ENCODE results near the gene DYNLL2.
"Not testable (repeated sequence)": the region's sequence is repeated elsewhere in the genome, so short reads cannot be mapped to it uniquely, and the experiment has no call there.

The DYNLL2 gene

DNA sequence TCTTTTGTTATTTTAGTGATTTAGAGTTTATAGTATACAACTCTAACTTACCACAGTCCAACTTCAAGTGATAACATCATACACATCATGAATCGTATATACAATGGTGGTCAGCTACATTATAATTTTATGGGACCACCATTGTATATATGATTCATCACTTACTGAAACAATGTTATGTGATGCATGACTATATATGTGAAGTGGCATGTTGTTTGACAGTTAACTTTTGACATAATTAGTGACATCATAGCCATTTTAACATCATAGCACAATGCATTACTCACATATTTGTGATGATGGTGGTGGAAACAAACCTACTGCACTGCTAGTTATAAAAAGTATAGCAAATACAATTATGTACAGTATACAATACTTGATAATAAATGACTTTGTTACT is 21.9 kb downstream of the DYNLL2 start:
- DNase-seq (ENCODE audit: low spot score) = no peak

DNA sequence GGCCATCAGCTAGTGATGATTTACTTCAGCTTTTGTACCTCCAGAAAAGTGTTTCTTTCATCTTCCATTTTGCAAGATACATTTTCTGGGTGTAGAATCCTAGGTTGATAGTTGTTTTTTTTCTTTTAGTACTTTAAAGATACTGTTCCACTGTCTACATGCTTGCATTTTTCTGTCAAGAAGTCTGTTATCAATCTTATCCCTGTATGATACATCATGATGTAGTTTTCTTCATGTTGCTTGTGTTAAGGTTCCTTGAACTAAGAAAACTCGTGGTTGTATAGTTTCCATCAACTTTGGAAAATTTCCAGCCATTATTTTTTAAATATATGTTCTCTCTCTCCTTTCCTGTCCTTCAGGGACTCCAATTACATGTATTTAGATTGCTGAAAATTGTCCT is 24.1 kb downstream of the DYNLL2 start:
- no peak for DNase-seq (ENCODE audit: low spot score)

DNA sequence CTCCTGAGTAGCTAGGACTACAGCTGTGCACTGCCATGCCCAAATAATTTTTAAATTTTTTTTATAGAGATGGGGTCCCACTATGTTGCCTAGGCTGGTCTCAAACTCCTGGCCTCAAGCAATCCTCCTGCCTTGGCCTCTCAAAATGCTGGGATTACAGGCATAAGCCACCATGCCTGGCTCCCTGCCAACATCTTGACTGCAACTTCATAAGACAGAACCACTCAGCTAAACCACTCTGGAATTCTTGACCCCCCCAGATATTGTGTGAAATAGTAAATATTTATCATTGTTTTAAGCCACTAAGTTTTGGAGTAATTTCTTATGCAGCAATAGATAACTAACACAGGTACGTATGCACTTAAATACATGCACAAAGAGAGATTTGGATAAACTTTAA is 26.0 kb downstream of the DYNLL2 start:
- no peak for DNase-seq (ENCODE audit: low spot score)

DNA sequence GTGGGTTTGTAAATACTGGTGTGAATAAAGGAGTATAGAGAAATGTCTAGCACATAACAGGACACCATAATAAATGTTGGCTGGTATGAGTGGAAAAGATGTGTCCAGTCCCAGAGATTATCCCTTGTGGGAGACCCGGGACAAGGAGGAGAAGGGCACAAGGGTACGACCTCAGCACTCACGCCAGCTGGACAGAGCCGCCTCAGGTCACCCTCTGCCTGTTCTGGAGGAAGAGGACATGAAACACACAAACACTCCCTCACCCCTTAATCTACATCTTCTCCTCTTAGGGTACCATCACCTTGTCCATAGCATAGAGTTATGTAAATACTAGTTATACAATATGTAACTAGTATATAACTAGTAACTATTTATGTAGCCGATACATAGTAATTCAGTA is 26.8 kb downstream of the DYNLL2 start:
- no peak for DNase-seq (ENCODE audit: low spot score)

DNA sequence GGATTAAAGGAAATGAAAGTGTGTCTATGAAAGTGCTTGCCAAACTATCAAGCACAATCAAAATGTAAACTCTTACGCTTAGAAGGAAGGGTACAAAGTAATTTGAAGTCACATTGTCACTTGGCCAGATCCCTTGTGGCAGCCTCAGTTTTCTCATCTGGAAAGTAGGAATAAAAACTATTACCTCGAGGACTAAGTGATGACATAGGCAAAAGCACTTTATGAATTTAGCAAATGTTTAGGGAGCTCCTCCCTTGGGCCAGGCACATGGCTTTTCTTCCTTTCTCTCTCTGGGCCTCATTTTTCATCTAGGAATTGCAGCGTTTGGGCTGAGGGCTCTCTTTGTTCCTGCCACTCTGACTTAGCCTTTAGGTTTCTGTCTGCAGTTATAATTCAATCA is 28.5 kb downstream of the DYNLL2 start:
- no peak for DNase-seq (ENCODE audit: low spot score)

DNA sequence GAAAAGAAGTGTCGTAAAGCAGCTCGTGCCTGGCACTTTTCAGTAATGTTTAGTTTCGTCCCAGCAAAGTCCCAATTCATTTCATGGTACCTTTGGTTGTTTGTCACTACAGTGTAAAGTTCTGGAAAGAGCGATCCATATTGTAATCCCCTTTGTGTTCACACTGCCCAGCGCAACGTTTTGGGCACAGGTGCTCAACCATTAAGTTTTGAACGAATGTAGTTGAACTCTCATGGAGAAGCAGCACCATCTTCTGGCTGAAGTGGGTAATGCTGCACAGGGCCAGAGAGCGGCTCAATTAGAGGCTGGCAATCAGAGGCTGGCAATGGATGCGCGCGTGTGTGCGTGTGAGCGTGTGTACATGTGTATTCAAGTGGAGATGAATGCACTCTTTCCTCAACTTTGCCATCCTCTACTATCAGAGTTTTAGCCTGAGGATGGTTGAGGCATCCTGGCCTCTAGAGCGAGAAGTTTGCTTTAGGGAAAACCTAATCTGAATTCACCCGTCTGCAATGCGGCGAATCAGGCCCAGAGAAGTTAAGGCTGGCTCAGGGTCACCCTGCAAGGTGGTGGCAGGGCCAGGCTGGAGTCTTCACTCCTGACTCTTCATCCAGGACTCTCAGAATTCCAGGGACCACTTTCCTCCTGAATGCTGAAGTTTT is 29.9 kb downstream of the DYNLL2 start:
- peak; percentile 87 for DNase-seq (ENCODE audit: low spot score)

DNA sequence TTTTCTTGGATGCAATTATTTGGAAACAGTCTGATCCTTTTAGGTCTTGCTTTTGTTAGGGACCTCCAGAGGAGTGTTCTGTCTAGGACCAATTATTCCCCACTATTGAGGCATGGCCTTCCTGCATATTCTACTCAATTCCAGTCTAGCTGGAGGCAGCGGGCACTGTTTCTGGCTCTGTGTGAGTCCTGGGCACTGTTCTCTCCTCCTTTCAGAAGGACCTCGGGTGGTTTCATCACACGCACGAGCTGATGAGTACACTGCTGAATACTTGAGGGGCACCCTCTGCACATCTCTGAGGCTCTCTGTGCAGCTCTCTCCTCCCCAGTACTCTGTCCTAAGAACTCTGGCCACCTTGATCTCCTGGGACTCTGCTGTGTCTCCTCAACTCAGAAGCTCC is 30.7 kb downstream of the DYNLL2 start:
- no peak for DNase-seq (ENCODE audit: low spot score)

DNA sequence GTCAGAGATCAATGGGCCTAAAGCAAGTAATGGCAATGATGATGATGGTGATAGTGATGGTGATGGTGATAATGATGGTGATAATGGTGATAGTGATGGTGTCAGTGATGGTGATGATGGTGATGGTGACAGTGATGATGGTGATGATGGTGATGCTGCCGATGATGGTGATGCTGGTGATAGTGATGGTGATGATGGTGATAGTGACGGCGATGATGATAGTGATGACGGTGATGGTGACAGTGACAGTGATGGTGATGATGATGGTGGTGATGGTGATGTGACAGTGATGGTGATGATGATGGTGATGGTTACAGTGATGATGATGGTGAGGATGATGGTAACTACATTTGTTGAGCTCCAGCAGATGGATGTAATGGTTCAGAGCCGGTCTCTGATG is 34.2 kb downstream of the DYNLL2 start:
- DNase-seq (ENCODE audit: low spot score) = no peak

DNA sequence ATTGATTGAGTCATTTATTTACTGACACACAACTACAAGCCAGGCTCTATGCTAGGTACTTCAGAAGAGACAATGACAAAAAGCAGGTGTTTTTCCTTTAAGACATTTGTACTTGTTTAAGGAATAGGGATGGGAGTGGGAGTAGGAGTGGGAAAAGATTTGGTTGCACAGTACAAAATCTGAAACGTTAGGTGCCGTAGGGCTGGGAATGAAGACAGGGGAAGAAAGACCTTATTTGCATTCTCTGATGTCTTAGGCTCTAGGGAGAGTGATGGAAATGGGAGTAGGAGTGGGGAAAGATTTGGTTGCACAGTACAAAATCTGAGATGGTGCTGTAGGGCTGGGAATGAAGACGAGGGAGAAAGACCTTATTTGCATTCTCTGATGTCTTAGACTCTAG is 36.3 kb downstream of the DYNLL2 start:
- DNase-seq (ENCODE audit: low spot score) = no peak

DNA sequence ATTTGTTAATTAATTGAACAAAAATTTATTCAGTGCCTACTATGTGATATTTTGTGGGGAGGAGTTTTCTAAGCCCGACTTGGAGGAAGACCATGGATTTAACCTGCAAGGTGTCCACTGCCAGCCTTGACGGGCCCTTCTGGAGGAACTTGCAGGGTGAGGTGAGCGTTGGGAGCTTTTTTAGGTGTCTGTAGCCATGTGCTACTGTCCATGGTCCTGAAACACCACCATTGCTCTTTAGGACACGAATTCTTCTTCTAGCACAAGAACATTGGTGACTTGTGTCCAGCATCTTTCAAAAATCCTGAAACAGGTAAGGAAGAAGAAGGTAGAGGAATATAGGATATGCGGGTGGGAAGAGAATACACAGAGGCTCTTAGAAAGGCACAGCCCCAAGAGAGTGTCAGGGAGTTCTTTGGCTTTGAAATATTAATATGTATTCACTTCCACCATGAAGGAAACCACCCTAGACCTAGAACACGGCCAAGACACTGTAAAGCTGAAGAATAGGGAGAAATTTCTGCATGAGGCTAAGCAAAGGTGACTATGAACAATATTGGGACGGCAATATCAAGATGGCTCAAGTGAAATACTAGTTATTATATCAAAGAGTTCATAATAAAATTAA is 37.1 kb downstream of the DYNLL2 start:
- DNase-seq (ENCODE audit: low spot score) = peak; percentile 64

DNA sequence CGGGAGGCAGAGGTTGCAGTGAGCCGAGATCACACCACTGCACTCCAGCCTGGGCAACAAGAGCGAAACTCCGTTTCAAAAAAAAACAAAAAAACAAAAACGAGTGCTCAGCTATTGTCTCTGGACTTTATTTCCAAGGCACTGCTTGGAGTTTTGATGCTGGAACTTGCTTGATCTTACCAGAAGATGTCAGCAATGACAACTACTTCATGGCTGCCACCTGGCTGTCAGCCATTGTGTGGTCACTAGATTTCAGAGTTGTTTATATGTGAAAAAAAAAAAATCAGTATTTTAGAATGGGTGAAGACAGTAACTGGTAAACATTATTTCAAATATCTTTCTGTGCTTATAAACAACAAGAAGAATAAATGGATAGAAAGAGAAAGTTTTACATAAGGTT is 38.7 kb downstream of the DYNLL2 start:
- DNase-seq (ENCODE audit: low spot score) = peak; percentile 66

DNA sequence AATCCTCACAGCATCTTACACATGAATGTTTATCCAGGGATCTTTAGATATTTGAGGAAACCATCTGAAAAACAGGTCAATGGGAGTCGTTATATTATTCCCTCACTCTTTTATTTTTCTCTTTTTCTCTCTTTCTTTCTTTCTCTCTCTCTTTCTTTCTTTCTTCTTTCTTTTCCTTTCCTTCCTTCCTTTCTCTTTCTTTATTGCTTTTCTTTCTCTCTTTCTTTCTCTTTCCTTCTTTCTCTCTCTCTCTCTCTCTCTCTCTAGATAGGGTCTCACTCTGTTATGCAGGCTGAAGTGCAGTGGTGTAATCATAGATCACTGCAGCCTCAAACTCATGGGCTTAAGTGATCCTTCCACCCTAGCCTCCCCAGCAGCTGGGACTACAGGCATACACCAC is 44.6 kb downstream of the DYNLL2 start:
- no peak for DNase-seq (ENCODE audit: low spot score)

DNA sequence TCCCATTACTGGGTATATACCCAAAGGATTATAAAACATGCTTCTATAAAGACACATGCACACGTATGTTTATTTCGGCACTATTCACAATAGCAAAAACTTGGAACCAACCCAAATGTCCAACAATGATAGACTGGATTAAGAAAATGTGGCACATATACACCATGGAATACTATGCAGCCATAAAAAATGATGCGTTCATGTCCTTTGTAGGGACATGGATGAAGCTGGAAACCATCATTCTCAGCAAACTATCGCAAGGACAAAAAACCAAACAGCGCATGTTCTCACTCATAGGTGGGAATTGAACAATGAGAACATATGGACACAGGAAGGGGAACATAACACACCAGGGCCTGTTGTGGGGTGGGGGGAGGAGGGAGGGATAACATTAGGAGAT is 49.5 kb downstream of the DYNLL2 start:
- not testable (repeated sequence) for DNase-seq (ENCODE audit: low spot score)

DNA sequence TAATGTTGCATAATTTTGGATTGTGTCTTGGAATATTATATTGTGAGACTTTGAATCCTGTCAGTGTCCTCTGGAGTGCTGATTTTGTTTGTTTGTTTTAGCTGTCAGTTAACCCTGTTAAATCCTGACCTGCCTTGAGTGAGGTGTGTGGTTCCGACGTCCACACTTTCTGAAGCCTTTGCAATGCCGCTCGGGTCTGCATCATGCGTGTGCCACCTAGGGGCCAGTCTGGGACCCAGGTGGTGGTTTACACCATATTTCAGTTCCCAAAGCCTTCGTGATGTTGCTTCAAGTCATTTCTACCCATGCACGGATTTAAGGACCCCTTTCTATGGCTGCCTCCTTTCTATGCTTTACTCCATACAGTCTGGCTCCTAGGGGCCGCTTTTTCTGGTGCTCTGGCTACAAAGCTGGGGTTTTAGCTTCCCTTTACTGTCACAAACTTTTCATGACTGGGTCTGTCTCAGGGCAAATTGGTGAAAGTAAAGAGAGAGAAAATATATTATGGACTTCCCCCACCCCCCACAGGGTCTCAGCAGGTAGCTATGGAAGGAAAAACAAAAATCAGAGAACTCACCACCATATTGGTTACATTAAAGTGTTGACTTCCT is 53.6 kb downstream of the DYNLL2 start:
- peak; percentile 61 for DNase-seq (ENCODE audit: low spot score)

DNA sequence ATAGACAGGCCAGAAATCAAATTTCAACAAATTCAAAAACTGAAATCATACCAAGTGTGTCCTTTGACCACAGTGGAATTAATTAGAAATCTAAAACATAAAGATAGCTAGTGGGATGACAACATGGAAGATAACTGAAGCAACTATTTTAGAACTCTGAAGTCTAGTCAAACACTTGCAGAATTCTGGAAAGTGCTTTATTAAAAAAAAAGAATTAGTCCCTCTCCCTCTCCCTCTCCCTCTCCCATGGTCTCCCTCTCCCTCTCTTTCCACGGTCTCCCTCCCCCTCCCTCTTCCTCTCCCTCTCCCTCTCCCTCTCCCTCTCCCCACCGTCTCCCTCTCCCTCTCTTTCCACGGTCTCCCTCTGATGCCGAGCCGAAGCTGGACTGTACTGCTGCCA is 58.3 kb downstream of the DYNLL2 start:
- no peak for DNase-seq (ENCODE audit: low spot score)

DNA sequence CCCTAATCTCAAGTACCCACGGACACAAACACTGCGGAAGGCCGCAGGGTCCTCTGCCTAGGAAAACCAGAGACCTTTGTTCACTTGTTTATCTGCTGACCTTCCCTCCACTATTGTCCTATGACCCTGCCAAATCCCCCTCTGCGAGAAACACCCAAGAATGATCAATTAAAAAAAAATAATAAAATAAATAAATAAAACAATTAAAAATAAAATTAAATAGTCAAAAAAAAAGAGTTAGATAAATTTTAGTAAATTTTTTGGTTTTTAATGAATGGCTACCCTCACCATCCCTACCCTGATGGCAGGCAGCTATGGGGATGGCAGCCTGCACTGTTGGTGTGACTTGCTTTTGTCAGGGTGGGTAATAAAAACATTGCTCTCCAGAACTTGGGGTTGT is 60.1 kb downstream of the DYNLL2 start:
- not testable (repeated sequence) for DNase-seq (ENCODE audit: low spot score)

DNA sequence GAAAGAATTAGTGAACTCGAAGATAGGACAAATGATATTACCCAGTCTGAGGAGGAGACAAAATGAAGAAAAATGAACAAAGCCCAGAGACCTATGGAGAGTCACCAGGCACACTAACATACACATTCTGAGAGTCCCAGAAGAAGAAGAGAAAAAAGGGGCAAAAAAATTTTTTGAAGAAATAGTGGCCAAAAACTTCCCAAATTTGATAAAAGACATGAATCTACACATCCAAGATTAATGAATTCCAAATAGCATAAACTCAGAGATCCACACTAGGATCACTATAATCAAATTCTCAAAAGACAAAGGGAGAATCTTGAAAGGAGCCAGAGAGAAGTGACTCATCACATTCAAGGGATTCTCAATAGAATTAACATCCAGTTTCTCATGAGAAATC is 61.6 kb downstream of the DYNLL2 start:
- no peak for DNase-seq (ENCODE audit: low spot score)
